GM21723 (cell line): Measurements from ENCODE around the gene DPP9.
A peak's percentile ranks its signal among the peaks of the same experiment; 100 is the strongest.
"Not testable (repeated sequence)": the region's sequence is repeated elsewhere in the genome, so short reads cannot be mapped to it uniquely, and the experiment has no call there.

Source experiments
- ATAC-seq: cut with Tn5 transposase; IDR thresholded peaks from one replicate; pipeline ENCODE4 v1.9.1; 2021; ENCODE audit warnings: mild to moderate bottlenecking, moderate library complexity; ENCODE audit not compliant: unreplicated experiment

Gene DPP9

DNA sequence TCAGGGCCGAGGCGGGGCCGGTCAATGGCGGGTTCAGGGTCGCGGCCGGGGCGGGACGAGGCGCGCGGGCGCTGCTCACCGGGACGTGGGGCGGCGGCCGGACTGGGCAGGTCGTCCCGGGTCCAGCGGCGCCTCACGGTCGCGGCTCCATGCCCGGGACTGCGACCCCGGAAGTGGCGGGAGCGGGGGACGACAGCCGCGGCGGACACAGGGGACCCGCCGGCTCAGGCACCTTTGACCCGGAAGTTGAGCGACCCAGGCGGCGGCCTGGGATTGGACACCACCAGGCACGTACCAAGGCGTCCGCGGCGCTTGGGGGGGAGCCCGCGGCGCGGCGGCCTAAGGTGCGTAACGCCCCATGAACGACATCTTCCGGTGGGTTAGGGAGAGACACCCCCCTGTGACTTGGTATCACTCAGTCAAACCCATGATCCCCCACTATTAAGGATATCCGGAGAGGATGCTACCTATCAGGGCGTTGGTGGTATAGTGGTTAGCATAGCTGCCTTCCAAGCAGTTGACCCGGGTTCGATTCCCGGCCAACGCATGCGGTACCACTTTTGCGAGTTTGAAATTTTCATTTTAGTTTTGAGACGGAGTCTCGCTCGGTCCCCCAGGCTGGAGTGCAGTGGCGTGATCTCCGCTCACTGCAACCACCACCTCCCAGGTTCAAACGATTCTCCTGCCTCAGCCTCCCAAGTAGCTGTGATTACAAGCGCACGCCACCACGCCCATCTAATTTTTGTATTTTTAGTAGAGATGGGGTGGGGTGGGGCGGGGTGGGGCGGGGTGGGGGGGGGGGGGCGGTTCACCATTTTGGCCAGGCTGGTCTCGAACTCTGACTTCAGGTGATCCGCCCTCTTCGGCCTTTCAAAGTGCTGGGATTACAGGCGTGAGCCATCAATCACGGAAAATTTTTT lies at the start of gene DPP9:
DPP9 (minus strand) TSS at position 248 of the 920 bp plus-strand sequence. CDS start 3,936 bp downstream, outside the sequence.
- ATAC-seq = peak; percentile 82

DNA sequence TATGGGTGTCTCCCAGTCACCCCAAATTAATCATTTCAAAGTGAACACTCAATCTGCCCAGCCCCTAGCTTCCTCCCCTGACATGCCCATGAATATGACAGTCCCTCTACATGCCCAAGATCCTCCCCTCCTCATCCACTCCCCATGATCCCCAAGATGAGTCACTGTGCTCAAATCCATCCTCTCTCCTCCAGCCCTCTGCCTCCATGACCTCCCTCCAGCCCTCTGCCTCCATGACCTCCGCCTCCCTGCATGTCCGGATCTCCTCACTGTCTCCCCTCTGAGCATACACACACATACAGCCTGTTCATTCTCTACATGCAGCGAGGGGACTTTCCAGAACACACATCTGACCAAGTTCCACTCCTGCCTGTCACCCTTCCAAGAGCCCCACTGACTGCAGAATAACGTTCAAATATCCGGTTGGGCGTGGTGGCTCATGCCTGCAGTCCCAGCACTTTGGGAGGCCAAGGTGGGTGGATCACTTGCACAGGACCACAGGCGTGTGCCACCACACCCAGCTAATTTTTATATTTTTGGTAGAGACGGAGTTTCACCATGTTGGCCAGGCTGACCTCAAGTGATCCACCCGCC lies 49.5 kb upstream of the DPP9 start:
- ATAC-seq = no peak

DNA sequence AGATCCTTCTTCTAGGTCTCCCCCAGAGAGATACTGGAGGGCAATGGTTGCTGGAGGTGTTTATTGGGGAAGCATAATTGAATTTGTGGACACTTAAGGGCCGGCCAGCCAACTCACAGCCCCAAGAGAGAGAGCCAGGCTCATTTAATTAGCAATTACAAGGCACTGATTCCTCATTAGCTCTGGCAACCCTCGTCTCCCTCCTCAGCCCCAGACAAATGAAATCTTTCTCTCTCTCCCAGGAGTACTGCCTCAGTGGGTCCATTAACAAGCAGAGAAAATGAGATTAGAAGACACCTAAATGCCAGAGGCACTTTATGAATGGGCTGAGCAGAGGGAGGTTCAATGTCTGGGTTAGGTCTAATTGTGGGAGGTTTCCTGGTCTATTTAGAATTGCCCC lies 48.9 kb upstream of the DPP9 start:
- no peak for ATAC-seq

DNA sequence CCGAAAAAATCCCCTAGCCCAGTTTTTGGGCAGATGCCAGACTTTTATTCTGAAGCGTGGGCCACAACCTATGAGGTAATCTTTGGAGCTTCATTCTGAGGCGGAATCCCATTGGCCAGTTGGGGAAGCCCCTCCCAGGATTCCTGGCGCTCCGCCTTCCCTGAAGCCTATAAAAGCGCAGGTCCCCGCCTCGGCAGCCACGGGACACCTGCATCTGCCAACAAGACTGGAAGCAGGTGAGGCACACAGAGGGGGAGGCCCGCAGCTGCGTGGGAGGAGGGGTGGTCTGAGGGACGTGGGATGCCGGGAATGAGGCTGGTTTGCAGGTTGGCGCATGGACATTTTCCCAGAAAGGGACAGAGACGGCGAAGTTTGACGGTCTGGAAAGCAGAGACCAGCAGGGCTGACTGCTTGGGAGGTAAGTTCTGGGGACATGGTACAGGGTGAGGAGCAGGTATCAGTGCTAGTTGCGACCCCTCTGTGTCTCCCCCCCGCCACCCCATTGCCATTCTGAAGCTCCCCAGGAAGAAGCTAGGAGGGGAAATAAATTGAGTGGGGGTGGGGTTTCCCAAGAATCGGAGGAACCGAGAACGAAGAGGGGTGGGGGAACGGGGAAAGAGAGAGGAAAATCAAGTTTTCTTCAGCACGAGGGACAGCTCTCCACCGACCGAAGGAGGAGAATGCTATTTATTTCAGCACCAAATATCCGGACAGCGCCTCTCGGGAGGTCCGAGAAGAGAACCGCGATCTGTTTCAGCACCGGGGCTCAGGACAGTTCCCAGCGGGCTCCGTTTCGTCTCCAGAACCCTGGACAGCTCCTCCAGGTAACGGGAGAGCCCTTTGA lies 45.5 kb upstream of the DPP9 start:
- ATAC-seq = no peak

DNA sequence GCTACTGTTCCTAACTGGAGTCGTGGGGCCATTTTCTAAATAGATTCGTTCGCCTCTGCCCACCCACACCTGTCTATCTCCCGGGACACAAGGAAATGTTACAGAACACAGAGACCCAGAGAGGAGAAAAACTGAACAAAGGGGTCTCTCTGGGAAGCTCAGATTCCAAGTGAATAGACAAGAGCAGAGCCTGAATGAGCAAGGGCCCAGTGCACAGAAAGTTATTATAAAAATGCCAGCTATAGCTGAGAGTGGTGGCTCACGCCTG lies 40.7 kb upstream of the DPP9 start:
- no peak for ATAC-seq

DNA sequence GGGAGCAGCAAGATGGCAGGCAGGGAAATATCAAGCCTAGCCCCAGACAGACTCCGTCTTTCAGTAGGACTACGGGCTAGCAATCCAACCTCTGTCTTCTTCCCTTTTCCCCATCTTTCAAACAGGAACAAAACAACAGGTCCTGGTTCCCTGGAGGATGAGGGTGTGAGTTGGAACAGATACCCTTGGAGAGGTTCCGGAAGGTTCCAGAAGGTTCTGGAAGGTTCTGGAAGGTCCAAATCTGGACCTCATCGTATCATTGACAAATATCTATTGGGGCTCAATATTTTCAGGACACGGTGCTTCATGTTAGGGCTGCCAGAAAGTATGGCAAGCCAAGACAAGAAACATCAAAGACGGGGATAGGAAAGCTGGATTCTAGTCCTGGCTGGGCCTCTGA lies 39.4 kb upstream of the DPP9 start:
- ATAC-seq = no peak

DNA sequence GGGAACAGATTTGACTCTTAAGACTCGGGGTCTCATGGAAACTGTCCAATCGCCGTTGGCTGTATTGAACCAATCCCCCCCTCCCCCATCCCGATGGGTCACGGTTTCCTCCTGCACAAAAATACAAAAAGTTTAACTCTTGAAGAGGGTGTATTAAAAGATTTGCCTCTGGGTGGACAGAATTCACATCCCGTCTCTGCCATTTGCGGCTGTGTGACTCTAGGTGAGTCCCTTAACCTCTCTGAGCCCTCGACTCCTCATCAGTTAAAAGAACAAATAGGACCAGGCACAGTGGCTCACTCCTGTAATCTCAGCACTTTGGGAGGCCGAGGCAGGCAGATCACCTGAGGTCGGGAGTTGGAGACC lies 36.6 kb upstream of the DPP9 start:
- no peak for ATAC-seq

DNA sequence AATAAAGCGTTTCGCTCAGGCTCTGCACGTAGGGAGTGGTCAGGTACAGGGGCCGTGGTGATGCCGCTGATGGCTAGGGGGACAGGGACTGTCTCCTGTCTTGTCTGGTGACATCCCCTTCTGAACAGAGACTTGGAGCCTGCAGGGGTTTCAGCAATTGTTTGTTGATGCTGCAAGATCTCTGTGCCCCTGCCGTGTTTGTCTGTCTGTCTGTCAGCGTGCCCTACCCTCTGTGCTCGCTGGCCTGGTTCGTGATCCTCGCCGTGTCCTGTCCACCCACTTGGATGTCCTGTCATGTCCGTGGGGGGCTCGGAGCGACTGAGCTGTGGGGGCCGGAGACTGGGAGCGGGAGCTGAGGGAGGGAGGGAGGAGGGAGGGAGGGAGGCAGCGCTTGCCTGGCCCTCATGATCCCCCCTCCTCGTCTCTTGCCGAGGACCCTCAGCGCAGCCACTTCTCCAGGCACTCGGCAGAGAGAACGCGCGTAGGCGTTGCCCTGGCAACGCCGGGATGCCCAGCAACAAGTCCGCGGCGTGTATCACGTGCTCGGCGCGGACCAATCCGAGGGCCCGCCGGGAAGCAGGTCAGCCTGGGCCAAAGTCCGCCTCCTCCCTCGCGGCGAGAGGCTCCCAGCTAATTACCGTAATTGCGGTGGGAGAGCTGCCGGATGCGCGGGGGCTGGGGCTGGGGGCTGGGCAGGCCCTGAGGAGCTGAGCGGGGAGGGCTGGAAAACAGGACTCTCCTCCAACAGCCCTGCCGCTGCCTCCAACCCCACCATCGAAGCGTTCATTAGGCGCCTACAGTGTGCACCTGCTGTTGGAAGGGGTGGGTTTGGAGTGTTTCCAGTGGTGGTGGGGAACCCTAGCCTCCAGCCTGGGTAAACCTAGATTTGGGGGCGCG lies 36.0 kb upstream of the DPP9 start:
- no peak for ATAC-seq

DNA sequence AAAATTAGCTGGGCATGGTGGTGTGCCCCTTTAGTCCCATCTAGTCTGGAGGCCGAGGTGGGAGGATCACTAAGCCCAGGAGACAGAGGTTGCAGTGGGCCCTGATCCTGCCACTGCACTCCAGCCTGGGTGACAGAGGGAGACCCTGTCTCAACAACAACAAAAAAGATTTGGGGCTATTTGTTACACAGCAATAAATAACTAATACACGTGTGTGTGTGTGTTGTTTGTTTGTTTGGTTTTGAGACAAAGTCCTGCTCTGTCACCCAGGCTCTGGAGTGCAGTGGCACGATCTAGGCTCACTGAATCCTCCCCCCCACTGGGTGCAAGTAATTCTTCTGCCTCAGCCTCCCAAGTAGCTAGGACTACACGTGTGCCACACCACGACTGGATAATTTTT lies 35.0 kb upstream of the DPP9 start:
- no peak for ATAC-seq

DNA sequence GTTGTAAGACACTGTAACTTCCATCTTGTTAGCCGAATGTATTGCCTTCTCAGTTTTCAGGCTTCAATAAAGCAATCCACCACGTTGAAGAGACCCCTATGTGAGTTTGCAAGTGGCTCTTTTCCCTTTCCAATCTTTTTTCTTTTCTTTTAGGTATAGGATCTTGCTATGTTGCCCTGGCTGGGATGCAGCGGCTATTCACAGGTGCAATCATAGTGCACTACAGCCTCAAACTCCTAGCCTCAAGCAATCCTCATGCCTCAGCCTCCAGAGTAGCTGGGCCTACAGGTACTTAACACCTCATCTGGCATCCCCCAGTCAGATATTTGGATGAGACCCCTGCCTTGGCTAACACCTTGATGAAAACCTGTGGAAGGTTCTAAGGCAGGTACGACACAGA lies 34.4 kb upstream of the DPP9 start:
- ATAC-seq = no peak

DNA sequence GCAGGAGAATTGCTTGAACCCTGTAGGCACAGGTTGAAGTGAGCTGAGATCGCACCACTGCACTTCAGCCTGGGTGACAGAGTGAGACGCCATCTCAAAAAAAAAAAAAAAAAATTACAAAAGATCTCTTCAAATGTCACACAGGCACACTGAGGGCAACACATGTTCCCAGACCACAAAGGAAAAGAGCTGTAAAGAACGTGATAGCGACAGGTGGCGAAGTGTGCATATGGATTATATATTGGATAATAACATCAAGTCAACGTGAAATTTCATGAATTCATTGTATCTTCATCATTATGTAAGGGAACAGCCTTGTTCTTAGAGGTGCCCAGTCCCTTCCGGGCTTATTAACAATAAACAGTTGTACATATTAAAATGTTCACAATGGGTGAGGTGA lies 31.8 kb upstream of the DPP9 start:
- ATAC-seq = no peak

DNA sequence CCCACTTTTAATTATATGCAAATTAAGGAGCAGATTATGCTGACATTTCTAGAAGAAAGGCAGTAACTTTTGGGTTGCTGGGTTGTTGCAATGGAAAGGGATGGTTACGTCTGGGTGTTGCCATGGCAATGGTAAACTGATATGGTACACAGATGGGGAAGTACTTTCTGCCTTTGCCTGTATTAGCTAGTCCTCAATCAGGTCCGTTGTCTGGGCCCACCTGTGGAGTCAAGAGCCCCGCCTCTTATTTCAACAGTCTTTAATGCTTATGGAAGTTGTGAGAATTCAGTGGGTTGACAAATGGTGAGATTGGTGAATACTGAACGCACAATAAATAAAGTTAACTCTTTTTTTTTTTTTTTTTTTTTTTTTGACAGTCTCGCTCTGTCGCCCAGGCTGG lies 30.6 kb upstream of the DPP9 start:
- ATAC-seq = no peak

DNA sequence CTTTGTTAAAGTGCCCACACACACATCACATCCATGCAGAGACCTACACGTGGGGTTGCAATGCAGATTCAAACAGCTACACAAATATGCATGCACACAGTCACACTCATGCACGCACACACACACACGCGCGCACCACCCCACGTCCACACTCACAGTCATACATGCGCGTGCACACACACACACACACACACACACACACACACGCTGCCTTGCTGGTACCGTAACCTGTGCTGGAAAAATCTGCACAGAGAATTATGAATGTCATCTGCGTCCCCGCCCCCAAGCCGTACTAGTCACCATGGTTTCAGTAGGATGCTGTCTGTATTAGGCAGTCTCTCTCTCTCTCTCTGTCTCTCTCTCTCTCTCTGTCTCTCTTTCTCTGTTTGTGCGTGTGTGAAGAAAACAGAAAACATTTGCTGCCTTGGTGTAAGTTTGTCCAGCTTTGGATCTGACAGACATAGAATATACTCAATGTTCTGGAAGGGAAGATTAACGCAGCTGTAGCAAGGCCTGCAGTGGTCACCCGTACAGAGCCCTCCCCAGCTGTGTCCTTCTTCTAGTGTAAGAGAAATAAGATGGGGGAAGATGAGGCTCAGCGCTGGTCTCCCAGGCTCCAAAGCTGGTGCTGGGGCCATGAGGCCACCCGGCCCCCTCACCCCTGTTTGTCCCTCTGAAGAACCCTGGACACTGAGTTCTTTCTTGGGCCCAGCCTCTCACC lies 26.4 kb upstream of the DPP9 start:
- no peak for ATAC-seq

DNA sequence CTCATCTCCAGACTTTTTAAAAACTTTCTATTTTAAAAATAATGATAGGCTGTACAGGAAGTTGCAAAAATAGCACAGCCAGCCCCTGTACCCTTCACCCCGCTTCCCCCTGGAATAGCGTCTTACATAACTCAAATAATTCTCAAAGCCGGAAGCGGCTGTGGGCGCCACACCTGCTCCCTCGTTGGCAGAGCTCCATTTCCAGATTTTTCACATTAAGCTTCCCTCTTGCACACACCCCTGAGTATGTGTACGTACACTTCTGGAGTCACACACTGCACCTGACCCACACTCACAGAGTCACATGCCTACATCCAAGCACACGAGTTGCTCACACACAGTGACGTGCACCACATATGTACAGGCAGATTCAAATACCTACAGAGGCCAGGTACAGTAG lies 24.9 kb upstream of the DPP9 start:
- no peak for ATAC-seq

DNA sequence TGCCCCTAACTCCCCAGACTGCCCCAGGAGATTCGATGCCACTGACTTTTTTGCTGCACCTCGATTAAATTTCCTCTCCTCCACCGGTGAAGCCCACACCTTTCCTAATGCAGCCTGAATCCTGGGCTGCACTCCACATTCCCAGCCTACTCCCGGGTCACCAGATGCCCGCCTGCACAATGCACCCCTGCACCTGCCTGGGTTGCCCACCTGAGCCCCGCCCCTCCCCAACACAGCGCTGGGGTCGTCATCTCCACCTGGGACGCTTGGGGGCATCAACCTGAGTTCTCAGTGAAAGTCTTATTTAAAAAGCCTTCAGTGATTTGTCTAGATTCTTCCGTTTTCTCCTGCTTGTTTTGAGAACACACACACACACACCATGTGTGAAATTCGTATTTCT lies 24.5 kb upstream of the DPP9 start:
- ATAC-seq = no peak

DNA sequence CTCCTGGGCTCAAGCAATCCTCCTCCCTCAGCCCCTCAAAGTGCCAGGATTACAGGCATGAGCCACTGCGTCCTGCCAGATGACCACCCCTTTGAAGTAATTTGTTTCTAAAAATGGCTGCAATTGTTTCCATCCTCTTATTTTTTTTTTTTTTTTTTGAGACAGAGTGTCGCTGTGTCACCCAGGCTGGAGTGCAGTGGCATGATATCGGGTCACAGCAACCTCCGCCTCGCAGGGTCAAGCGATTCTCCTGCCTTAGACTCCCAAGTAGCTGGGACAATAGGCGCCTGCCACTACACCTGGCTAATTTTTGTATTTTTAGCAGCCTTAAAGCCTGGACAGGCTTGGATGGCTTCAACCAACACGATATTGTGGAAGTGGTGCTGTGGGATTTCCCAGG lies 22.3 kb upstream of the DPP9 start:
- ATAC-seq = no peak

DNA sequence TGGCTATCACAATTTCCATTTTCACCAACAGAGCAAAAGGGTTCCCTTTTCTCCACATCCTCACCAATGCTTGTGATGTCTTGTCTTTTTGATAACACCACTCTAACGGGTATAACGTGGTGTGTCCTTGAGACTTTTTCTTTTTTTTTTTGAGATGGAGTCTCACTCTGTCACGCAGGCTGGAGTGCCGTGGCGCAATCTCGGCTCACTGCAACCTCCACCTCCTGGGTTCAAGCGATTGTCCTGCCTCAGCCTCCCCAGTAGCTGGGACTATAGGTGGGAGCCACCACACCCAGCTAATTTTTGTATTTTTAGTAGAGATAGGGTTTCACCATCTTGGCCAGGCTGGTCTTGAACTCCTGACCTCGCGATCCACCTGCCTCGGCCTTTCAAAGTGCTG lies 21.5 kb upstream of the DPP9 start:
- not testable (repeated sequence) for ATAC-seq

DNA sequence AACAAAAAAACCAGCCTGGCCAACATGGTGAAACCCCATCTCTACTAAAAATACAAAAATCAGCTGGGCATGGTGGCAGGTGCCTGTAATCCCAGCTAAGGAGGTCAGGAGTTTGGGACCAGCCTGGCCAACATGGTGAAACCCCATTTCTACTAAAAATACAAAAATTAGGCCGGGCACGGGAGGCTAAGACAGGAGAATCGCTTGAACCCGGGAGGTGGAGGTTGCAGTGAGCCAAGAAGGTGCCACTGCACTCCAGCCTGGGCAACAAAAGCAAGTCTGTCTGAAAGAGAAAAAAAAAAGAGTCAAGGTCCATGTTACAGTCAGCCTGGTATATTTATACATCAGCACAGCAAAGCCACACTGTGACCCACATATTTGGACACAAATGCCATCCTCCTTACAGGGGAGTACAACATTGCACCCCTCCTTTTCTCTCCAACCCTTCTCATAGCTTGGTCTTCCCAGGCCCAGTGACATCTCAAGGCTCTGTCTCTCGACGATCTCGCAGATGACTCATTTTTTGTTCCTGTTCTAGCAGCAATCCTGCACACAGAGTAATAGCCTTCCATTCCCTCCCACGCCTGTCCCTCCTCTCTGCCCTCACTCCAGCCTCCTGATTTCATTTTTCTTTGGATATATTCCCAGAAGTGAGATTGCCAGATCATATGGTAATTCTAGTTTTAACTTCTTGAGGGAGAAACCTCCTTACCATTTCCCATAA lies 21.0 kb upstream of the DPP9 start:
- no peak for ATAC-seq
